ENCODE data around the gene HHIPL1.
A peak's percentile ranks its signal among the peaks of the same experiment; 100 is the strongest.

GRCh38 chr14:99659333-99659741 lies 14.4 kb downstream of the HHIPL1 start:
- TF ChIP-seq, protein P1, sequence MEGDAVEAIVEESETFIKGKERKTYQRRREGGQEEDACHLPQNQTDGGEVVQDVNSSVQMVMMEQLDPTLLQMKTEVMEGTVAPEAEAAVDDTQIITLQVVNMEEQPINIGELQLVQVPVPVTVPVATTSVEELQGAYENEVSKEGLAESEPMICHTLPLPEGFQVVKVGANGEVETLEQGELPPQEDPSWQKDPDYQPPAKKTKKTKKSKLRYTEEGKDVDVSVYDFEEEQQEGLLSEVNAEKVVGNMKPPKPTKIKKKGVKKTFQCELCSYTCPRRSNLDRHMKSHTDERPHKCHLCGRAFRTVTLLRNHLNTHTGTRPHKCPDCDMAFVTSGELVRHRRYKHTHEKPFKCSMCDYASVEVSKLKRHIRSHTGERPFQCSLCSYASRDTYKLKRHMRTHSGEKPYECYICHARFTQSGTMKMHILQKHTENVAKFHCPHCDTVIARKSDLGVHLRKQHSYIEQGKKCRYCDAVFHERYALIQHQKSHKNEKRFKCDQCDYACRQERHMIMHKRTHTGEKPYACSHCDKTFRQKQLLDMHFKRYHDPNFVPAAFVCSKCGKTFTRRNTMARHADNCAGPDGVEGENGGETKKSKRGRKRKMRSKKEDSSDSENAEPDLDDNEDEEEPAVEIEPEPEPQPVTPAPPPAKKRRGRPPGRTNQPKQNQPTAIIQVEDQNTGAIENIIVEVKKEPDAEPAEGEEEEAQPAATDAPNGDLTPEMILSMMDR (IDR thresholded peaks at IDR 0.05): peak in 3 of 6 experiments; percentile 8 to 69 (median 35)
- TF ChIP-seq POLR2A (IDR thresholded peaks at IDR 0.05) (no peak), EP300 (IDR thresholded peaks at IDR 0.05) (no peak)
